Fibroblast of skin of left biceps (primary cell): ENCODE results near the gene WNT3A.

Source experiments
- DNase-seq, 2 experiments: peaks; one replicate each; pipeline ENCODE4 v3.0.0-alpha.2; 2013; ENCODE audit warnings: low read depth in 2 of 2

WNT3A gene

GRCh38 chr1:227999056-227999930 is 7.5 kb upstream of the WNT3A start:
- no peak for DNase-seq

DNA sequence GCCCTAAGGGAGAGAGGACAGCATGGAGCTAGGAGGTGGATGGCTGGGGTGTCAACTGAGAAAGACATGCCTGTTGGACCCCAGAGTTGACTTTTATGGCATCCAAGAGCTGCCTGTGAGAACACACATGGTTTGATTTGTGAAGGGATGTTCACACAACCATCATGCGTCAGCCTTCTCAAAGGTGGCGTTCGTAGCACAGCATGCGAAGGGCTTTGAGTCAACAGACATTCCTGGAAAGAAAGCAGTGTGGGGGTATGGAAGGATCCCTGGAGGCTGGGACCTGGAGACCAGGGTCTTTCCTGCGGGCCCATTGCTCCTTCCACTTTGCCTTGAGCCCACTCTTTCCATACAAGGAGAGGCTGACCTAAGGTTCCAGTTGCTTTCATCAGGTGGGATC is 6.4 kb upstream of the WNT3A start:
- DNase-seq = no peak

- DNase-seq = no peak
Measured at GRCh38 chr1:228000836-228001563, 5.8 kb upstream of the WNT3A start.

GRCh38 chr1:228001738-228002535 is 4.9 kb upstream of the WNT3A start:
- DNase-seq = no peak

DNA sequence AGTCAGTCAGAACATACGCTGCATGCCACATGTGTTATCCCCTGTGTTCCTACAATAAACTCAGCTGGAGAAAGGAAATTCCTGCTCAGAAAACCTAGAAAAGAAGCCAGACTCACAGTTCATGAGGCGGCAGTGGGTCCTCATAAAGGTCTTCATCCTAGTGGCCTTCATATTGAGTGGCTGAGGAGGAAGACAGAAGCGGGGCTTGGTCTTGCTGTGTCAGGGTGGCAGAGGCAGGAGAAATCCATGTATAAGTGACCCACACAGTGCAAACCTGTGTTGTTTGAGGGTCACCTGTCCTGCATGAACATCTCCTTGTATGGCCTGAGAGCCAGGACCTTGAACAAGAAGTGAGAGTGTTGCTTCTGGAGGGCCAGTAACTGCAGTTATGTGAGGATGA is 4.0 kb upstream of the WNT3A start:
- no peak for DNase-seq

DNA sequence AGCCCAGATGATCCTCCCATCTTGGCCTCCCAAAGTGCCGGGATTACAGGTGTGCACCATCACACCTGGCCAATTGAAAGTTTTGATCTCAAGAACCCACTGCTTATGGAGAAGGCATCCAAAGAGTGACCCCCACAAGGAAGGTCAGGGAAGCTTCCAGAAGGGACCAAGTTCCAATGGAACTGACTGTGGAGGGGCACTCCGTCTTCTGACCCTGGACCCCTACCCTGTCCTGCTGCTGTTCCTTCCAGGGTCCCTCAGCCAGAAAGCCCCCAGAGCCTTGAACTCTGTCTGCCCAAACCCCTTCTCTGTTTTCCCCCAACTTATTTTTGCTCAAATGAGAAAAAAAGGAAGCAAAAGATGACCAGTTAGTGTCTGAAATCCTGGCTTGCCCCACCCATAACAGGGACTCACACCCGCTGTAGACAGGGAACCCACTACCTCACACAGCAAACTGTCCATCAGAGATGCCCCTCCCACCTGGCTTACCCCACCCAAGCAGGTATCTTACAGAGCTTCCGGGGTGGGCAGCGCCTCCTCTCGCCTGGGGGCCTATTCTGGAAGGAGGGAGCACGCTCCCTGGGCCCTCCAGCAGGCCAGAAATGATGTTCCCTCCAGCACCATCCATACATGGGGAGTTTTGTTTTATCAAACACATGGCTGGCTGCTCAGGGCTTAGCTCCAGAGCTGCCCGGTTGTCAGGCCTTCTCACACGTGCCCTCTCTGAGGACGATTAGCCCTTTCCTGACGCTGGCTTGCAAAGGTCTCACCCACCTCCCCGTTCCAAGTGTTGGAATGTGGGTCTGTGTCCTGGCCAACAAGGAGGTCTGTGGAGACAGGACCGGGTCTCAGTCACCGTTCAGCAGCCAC is 3.1 kb upstream of the WNT3A start:
- no peak for DNase-seq

- DNase-seq = no peak
Measured at GRCh38 chr1:228004331-228004855, 2.4 kb upstream of the WNT3A start.

- DNase-seq = no peak
Measured at GRCh38 chr1:228004856-228005462, 1.8 kb upstream of the WNT3A start.

DNA sequence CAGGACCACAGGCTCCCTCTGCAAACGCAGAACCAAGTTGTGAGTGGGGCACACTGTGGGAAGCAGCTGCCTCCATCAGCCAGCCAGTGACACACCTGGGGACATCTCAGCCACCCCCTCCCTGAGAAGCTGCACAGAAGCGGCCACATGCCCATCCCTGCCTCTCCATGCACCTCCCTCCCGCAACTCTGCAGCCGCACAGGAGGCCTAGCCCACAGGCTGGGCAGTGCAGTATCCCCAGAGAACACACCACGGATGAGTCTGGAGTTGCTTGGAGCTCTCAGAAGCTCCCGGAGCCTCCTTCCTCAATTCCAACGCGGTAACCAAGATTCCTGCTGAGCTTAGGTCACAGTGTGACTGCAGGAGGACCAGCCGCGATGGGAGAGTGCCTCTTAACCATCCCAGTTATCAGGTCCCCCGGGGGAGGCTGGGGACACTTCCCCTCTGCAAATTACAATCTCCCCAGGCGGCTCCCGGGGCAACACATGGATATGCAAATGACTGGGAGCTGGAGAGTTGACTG is 1.2 kb upstream of the WNT3A start:
- DNase-seq = no peak

DNA sequence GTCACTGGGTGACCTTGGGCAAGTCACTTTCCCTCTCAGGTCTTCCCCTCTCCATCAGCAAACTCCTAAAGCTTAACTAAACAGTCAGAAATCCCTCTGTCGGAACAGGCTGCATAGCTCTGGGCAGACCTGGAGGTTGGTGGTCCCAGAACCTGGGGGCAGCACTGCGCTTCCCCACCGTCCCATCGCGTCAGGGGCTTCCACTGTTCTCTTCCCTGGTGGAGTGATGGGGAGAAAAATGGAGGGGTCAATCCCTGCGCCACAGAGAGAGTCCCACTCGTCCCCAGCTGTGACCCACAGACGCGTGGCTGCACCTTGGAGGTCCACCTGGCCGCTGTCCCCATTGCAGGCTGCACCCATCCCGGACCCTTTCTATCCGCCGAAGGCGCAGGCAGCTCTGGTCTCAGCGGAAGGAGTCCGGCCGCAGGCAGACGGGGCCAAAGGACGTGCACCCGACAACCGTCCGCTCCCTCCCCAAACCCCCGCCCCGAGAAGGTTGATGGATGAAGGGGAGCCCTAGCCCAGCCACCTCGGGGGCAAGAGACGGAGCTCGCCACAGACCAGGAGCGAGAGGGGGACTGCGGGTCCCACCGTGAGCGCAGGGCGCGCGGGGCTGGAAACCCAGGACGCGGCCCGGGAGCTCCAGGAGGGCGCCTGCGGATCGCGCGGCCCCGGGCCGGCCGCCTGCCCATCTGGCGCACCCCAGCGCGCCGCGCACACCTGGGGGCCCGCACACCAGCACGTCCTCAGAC is 588 bp upstream of the WNT3A start:
- no peak for DNase-seq

DNA sequence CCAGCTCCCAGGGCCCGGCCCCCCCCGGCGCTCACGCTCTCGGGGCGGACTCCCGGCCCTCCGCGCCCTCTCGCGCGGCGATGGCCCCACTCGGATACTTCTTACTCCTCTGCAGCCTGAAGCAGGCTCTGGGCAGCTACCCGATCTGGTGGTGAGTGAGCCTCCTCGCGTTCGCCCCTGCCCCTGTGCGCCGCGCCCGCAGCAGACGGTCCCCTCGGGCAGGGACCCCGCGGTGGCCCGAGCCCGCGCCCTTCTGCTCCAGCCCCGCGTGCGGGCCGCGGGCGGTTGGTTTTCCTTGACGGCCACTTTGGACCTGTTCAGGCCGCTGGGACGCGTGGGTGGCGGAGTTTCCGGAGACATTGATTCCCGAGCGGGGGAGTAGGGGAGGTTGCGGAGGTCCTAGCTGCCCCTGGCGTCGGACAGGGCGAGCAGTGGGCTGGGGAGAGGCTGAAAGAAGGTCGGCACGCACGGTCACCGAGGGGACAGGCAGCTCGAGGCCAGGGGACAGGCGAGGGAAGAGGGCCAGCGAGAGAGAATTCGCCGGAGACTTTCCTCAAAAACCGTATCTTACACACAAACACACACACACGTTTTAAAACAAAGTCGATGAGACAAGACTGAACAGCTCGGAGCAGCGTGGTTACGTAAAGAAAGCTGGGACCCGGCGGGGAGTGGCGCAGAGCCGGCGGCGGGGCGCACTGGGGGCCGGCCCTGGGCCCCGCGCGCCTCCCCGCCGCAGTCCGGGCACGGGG is 427 bp downstream of the WNT3A start:
- no peak for DNase-seq

- DNase-seq = no peak
Measured at GRCh38 chr1:228007801-228008341, 1.1 kb downstream of the WNT3A start.

DNA sequence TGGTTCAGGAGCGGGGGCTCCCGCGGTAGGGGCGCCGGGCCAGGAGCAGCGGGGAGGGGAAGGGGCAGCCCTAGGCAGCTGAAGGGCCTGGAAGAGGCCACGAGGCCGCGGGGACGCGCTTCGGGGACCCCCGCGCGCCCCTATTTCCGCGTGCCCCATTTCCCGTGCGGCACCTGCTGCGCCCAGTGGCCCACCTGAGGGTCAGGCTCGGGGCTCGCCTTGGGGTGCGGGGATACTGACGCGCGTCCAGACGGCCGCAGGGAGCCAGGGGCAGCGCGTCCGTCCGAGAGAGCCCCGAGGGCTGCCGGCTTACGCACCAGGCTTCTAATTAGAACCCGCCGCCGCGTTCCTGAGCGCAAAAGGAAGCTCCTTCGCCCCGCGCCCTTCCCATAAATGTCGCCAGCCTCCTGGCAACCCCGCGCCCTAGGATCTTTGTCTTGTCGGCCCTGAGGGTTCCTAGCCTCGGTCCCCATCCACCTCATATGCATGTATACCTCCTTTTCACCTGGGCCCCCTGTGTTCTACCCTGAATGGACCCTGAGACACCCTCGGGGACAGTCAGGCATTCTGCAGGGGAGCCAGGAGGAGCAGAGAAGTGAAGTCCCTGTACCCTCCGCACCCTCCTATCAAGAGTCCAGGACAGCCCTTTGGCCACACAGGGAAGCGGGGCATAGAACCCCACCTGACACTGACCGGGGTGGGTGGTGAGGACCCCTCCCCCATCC is 1.8 kb downstream of the WNT3A start:
- no peak for DNase-seq

DNA sequence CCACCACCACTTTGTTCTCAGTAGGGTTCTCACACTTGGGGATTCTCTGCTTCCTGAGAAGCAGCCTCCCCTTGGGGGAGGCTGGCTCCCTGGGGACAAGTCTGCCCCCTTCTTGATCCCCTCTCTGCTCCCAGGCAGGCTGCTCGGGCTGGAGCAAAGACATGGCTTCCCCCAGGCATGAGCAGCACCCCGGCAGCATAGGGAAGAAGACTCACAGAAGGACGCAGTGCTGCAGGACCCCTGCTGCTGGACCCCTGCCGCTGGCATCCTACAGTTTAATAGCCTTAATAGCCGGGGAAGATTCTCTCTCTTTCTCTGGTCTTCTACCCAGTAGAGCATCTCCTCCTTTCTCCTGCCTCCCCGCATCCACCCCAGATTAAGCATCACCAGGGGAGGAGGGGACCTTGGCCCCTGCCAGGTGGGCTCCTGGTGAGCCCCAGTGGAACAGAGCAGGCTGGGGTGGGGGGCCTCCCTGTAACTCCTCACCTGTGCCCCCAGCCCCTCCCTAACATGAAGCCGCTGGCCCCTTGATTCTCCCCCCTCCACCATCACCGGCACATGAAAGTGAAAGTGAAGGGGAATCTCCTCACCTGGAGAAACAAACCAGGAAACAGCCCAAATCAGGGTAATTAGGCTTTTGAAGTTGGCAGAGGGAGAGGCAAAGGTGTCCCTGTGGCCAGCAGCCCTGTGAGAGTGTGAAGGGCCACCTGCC is 2.5 kb downstream of the WNT3A start:
- no peak for DNase-seq

DNA sequence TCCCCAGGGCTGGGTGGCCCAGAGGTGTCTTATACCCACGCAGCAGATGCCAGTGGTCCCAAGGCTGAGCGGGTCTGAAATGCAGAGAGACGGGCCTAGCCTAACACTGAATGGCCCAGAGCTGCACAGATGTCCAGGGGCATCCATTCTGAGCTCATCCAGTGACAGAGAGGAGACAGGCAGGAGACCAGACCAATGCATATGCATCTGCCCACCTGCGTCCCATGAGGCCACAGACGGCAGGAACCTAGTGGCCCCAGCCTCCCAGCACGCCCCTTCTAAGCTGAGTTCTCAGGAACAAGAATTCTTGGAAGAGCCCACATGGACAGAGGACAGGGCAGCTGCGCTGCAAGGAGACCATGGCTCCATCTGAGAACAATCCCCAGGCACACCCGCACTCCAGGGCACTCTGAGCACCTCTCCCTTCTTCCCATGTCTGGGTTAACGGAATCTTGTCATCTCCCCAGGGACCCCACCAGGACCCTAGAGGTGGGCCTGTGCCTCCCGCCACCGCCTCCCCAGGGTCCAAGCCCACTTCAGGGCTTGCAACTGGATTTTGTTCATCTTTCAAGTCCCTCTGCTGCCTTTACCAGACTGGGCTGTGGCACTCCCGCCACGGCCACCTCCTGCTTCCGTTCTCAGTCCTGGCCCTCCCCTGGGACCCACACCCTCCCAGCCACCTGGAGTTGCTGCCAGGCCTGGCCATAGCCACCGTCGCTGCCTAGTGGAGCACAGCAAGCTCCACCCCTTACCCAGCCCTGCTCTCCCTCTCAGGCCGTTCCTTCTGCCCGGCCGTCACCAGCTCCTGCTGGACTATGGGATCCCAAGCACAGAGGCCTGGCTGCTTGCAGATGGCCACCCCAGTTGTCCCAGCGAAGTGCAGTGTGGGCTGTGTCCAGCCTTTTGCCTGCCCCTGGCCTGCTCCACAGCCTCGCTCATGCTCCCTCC is 3.3 kb downstream of the WNT3A start:
- DNase-seq = no peak

DNA sequence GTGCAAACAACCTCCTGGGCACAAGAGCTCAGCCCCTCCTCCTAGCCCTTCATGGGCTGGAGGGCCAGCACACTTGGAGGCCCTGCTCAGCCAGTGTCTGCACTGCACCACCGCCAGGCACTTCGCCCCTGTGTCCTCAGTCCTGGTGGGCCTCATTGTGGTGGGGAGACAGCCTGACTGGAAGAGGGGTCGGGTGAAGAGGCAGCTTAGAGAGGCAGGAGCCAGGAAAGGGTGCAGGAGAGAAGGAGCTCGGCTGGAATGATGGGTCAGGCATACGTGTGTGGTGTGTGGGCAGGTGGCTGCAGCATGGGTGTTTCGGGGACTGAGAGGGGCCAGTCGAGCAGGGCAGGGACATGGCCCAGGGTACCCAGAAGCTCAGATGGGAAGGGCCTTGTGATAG is 4.1 kb downstream of the WNT3A start:
- DNase-seq = no peak
